Measurements from ENCODE around the gene ZNF22.

Gene ZNF22

DNA sequence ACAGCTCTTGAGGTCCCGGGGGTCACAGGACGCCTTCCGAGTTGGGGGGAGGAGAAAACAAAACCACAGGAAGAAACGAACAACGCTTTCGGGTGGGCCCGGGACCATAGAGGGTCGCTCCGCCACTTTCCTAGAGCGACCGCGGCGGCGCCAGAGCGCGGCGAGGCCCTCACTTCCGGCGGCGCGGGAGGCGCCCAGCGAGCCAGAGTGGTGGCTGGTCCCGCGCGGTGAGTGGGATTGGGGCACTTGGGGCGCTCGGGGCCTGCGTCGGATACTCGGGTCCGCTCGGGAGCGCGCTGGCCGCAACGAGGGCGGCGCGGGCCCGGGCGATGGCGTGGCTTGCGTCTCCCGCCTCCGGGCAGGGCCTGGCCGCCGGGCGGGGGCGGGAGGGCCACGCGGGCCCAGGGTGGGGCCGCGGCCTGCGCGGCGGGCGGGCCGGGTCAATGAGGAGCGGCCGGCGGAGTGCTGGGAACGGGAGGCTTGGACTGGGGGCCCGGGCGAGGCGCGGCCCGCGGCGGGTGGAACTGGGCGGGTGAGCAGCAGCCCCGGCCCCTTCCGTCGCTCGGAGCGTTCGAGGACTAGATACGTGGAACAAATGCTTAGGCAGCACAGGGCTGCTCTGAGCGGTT lies at the start of gene ZNF22:
Gene ZNF22, plus strand, starts transcription at position 172 of the 629 bp plus-strand sequence. CDS start 2,446 bp downstream, outside the sequence.
- peak; percentile 46 for DNase-seq

DNA sequence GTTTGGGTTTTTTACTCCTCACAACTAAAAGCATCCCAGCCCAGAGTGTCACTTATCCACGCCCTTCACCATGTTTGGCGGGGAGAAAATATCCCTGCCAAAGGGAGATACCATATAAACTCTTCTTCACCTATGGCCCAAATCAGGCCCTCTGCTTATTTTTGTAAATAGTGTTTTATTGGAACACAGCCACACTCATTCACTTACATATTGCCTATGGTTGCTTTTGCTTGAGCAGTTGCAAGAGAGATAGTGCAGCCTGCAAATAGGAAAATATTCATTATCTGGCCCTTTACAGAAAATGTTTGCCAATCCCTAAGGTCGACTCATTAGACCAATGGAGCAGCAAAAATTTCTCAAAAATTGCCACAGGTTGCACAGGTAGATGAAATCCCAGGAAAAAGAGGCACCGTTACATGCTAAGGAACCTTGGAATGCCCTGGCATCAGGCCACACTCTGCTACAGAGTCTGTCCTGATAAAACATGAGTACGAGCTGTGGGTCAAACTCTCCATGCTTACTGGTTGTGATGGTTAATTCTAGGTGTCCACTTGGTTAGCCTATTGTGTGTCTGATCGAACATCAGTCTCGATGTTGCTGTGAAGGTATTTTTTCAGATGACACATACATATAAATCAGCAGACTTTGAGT lies 49.0 kb upstream of the ZNF22 start:
- no peak for DNase-seq

- no peak for DNase-seq
Measured at GRCh38 chr10:44952779-44953231, 47.9 kb upstream of the ZNF22 start.

- DNase-seq = no peak
Measured at GRCh38 chr10:44954042-44954441, 46.7 kb upstream of the ZNF22 start.

DNA sequence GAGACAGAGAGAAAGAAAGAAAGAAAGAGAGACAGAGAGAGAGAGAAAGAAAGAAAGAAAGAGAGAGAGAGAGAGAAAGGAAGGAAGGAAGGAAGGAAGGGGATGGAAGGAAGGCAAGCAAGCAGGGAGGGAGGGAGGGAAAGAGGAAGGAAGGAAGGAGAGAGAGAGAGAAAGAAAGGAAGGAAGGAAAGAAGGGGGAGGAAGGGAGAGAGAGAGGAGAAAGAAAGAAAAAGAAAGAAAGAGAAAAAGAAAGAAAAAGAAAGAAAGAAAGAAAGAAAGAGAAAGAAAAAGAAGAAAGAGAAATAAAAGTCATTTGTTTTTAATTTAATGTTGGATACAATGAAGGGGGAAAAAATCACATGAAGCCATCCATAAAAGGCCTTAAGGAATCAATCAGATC lies 45.8 kb upstream of the ZNF22 start:
- no peak for DNase-seq

DNA sequence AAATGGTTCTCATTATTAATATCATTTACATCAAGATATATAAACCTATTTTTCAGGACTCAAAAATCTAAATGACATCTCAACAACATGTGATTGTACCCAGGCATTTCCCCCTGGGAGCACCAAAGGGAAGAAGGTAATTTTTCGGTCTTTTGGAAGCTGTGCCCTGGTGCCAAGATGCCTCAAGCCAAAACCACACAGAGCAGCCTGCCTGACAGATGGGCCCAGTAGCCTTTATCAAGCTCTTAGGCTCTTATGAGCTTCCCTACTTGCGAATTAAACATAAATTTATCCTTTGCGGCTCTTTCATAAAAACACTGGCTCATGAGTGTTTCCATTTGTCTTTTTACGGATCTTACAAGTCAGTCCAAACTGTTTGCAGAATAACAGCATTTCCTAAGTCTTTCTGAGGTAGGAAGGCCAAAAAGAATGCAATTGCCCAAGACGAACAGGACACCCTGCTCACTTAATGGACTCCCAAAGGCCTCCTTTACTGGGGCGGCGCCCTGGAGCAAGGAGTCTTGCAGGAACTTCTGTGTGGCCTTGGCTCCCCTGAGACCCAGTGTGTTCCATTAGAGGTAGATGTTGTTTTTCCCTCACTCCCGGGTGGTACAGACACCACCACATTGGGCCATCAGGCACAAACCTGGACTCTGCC lies 45.2 kb upstream of the ZNF22 start:
- DNase-seq = no peak

GRCh38 chr10:44956226-44956625 lies 44.5 kb upstream of the ZNF22 start:
- no peak for DNase-seq

- DNase-seq = no peak
Measured at GRCh38 chr10:44956717-44957706, 43.7 kb upstream of the ZNF22 start.

DNA sequence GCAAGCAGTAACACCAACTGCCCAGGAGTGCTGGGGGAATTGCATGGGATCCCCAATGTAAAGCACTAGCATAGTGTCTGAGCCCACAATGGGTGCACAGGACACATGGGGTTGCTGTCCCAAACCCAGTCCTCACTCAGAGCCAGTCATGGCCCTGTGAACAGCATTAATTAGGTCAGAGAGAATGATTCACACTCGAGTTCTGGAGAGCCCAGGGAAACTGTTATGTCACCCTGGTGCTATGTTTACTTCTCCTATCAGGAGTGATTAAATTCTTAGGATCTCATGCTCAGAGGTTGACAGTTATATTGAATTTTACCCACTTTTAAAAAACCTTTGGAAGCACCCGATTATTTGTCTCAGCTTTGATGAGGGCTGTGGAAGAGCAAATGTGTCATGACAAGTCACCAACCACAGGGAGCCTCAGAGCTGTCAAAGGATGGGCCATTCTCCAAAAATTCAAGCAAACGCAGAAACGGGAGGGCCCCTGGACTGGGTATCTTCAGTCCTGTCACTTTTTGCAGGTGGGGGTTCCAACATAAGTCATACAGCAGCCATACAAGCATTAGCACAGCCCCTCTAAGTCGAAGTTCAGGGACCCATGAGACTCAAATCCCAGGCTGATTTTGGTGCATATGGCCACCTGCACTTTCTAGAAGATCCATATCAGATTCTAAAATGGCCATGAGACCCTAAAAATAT lies 42.4 kb upstream of the ZNF22 start:
- no peak for DNase-seq

DNA sequence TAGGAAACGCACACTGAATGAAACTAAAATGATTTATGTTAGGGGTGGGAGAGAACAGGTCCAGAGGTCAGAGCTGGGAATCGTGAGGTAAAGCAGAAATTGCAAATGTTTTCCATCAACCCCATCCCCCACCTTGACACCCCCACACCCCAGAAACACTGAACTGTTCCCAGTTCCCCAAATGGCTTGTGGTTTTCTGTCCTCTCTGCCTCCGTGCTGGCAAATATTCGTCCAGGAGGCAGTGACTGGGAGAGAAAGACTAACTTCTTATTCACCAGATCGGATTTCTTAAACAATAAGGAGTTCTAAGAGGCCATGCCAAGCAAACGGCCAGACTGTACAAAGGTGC lies 41.9 kb upstream of the ZNF22 start:
- DNase-seq = no peak

GRCh38 chr10:44959247-44960087 lies 41.3 kb upstream of the ZNF22 start, which contains the start of gene RASSF4:
RASSF4 (plus strand) TSS chr10:44959802; CDS start chr10:44970203, 10,401 bp downstream.
- DNase-seq = peak; percentile 92

GRCh38 chr10:44960088-44960460 lies 40.6 kb upstream of the ZNF22 start:
- no peak for DNase-seq

- DNase-seq = no peak
Measured at GRCh38 chr10:44960482-44961229, 40.1 kb upstream of the ZNF22 start.

DNA sequence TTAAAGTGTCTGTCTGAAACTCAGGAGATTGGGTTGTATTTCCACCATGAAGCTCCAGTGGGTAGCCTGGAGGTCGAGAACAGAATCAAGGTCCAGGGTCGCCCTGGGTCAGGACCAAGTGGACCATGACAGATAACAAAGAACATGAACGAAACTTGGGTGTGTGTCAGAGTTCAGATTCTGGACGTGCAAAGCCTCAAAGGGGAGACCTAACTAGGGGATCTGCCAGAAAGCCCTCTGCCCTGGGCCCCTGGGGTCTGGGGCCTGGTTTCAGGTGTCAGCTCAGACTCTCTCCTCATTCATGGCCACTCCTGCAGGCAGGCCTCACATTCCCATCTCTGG lies 39.5 kb upstream of the ZNF22 start:
- no peak for DNase-seq

GRCh38 chr10:44961931-44962750 lies 38.6 kb upstream of the ZNF22 start:
- DNase-seq = no peak

DNA sequence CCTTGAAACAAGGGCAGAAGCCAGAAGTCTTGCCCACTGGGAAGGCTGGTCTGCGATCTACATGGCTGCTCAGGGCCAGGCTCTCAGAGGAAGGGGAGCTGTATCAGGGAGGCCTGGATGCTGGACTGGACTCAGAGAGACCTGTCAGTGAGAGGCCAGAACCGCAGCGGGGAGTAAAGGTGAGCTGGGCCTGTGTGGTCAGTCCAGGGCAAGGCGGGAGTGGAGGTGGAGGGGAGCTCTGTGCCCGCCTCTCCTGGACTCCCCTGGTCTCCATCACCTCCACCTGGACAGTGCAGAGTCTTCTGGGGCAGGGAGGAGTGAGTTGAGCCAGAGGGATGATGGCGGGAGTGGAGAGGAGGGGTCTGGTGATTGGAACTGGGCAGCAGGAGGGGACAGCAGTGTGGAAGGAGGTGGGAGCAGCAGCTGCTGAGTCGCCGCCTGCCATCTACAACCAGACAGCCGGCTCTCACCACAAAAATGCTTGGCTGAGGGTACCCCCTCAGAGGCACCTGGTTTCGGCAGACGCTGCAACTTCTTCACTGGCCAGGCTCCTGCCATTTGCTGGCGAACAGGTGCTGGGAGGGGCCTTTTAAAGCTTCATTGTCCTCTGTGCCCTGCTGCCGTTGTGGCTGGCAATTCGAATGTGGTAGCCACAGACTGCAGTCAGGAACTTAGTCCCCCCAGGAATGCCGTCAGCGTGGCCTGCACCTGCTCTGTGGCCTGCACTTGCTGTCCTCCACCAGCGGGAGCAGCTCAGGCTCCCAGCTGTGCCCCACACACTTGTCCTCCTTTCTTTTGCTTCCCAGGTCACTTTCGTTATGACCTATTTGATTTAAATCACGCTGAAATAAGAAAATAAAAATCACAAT lies 37.6 kb upstream of the ZNF22 start:
- no peak for DNase-seq

- DNase-seq = no peak
Measured at GRCh38 chr10:44963772-44964633, 36.7 kb upstream of the ZNF22 start.

- DNase-seq = no peak
Measured at GRCh38 chr10:44965104-44965503, 35.6 kb upstream of the ZNF22 start.

Data from activated CD4-positive, alpha-beta T cell treated with anti-CD3 and anti-CD28 coated beads, Interleukin-2, amount 50 U/mL, for 16 hours (primary cell).